EH (cell line): Measurements from ENCODE around the gene TP53BP2.
A peak's percentile ranks its signal among the peaks of the same experiment; 100 is the strongest.
"Not testable (repeated sequence)": the region's sequence is repeated elsewhere in the genome, so short reads cannot be mapped to it uniquely, and the experiment has no call there.

Source experiments
- DNase-seq: peaks from one replicate; pipeline ENCODE4 v3.0.0-alpha.2; 2015; ENCODE audit warnings: low read depth

TP53BP2 gene

DNA sequence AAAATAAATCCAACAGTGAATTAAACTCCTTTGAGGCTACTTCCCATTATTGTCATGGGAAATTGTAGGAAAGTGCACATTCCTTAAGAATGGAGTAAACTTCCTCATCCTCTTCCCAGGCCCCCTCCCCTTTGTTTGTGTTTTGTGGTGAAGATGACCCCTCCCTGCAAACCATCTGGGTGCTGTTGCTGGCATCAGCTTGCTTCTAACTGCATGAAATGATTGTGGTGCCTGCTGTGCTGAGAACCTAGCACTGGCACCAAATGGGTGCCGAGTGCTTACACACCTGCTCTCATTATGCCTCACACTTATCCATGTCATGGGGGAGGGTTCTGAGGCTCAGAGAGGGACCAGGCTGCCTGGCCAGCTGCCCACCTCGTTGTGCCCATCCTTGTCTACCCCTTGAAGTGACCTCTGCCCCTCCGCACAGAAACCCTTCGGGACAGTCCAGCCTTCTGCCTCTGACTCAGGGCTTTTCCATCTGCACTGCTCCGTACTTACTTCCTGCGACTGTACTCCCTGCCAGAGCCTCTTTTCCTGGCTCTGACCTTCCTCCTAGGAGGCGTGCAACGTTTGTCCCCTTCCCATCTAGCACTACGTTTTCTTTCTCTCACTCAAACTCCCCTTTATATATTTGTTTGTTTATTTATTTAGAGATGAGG, 102.8 kb downstream of the TP53BP2 start:
- peak; percentile 31 for DNase-seq

DNA sequence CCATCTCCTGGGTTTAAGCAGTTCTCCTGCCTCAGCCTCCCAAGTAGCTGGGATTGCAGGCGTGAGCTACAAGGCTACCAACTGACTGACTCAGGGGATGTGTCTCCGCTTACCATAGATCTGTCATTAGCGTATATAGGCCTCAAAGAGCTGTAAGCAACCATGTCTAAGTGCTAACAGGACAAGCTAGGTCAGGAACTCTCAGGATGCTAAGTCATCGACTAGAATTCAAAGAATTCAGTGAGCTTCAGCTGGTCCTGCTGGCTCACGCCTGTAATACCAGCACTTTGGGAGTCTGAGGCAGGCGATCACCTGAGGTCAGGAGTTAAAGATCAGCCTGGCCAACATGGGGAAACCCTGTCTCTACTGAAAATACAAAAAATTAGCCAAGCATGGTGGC, 103.9 kb downstream of the TP53BP2 start:
- DNase-seq = peak; percentile 84

DNA sequence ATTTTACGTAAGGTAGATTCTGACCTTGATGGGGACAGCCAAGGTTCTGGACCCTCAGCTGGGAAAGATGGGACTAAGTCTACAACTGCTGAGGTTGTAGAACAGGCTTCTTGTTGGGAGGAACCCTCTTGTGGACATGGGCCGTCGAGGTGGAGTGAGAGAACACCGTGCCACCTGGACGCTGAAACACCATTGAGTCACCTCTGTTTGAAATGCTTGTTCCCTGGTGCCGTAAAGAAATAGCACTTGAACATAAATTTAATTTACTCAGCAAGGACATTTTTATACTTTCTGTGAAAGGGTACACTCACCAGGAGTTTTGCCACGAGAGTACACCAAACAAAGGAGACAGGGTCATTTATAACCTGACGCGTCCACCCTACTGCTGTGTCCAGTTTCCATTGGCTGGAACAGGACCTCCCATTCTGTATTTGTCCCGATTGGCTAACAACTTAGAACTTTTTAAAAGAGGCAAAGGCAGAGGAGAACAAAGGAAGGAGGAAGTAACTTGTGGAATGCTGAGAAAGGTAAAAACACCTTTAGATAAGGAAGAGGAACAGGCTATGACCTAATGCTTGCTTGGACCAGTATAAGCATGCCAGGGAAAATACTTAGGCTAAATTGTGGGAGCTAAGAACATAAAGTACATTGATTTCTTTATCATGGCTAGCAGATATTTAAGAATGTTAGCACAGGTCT, 105.6 kb downstream of the TP53BP2 start:
- DNase-seq = not testable (repeated sequence)

DNA sequence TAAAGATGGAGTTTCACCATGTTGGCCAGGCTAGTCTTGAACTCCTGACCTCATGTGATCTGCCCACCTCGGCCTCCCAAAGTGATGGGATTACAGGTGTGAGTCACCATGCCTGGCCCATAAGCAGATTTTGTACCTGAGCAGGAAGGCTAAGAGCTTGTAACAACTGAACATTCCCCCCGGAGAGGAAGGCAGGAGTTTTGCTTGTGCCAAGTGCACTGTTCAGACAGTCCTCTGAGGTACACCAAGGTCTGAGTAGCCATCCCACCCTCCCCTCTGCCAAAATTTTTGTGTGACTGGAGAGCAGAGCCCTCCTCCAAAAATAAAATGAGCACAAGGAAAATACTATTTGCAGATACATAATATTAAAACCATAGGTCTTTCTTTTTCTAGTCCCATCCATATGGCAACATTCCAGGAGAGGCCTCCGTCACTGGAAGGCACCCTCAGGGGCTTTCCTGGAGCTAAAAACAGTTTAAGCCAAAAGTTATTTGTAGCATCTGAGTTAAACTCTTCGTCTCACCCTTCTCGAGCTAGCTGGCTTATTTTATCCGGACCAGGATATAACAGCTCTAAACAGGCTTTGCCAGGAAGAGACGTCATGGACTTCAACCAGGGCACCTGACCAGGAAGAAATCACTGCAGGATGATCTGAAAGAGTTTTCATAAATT, 106.2 kb downstream of the TP53BP2 start:
- peak; percentile 59 for DNase-seq

DNA sequence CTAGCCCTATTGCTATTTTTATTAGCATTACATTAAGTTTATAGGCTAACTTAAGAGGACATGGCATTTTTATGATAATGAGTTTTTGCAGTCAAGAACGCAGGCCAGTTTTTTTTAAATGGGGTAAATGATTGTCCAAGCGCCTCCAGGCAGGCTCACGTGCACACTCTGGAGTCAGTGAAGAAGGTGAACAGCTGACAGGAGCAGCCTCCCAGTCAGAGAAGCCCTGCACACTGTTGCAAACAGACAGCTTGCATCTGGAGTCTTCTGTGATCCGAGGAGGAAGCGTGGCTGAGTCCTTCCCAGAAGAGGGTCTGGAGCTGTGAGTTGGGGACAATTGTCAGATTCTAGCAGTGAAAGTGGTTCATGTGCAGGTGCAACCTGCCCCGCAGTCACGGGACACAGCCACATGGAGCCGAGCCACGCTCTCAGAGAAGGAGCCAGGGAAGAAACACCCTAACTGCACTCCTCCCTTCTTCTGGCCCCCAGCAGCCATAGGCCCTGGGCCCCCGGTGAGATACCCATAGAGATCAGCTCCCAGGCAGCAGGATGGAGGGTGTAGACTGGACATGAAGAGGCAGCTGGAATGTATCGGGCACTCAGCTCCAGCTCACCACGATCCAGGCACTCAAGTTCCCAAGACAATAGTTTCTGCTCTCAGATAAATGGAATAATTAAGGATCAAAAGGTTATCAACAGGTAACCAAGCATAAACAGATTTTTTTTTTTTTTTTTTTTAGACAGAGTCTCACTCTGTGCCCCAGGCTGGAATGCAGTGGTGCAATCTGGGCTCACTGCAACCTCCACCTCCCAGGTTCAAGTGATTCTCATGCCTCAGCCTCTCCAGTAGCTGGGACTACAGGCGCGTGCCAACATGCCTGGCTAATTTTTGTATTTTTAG, 107.0 kb downstream of the TP53BP2 start:
- peak; percentile 30 for DNase-seq

DNA sequence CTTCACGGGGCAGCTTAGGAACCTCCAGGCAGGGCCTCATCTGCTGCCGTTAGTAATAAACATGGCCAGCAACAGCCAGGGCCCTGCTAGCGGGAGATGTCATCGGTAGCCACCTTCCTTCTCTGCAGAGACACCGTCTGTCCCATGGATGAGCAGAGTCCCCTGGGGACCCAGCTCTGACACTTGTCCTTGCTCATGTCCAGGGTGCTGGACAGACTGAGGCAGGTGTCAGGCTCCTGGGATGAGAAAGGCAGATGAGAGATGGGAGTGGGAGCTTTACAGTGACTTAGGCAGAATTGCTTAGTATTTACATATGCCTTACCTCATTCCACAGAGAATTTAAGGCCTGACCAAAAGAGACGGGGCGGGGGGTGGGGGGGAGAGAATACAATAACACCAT, 108.4 kb downstream of the TP53BP2 start:
- DNase-seq = no peak

DNA sequence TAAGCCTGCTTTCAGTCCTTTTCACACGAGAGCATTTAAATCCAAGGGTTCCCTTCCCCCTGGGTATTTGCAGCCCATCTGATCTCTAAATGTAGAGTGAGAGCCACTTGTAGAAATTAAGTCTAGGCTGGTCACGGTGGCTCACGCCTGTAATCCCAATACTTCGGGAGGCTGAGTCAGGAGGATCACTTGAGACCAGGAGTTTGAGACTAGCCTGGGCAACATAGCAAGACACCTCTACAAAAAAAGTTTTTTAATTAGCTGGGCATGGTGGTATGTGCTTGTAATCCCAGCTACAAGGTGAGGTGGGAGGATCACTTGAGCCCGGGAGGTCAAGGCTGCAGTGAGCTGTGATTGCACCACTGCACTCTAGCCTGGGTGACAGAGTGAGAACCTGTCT, 109.1 kb downstream of the TP53BP2 start:
- not testable (repeated sequence) for DNase-seq

DNA sequence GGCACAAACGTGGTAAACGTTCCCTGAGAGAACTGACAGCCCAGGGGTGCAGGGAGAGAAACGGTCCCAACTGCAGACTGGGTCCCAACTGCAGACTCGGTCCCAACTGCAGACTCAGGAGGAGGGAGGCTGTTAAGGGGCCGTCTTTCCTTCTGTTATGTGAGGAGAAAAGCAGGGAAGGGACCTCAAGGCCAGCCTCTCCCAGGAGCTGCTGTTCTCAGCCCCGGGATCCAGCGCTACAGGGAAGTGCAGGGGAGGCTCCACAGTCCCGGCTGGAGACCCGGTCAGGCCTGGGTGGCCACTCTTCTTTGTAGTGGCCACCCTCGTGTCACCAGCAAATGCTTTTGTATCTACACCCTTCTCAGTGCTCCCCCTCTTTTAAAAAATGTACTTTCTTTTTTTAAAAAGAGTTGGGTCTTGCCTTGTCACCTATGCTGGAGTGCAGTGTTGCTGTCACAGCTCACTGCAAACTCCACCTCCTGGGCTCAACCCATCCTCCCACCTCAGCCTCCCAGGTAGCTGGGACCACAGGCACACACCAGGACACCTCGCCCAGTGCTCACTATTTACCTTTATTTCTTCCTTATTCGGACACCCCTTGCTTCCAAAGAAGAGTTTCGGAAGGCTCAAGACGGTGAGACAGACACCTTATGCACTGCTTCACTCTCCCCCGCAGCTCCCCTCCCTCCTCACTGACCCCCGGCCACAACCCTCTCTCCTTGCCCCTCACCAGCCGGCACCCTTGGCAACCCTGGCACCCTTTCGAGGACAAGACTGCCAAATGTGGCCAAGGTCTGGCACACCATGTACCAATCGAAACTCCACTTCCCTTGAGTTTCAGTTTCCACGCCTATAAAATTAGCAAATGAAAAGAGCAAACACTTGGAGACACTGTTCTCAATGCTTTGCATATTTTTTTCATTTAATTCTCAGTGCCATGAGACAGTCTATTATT, 111.6 kb downstream of the TP53BP2 start:
- no peak for DNase-seq

DNA sequence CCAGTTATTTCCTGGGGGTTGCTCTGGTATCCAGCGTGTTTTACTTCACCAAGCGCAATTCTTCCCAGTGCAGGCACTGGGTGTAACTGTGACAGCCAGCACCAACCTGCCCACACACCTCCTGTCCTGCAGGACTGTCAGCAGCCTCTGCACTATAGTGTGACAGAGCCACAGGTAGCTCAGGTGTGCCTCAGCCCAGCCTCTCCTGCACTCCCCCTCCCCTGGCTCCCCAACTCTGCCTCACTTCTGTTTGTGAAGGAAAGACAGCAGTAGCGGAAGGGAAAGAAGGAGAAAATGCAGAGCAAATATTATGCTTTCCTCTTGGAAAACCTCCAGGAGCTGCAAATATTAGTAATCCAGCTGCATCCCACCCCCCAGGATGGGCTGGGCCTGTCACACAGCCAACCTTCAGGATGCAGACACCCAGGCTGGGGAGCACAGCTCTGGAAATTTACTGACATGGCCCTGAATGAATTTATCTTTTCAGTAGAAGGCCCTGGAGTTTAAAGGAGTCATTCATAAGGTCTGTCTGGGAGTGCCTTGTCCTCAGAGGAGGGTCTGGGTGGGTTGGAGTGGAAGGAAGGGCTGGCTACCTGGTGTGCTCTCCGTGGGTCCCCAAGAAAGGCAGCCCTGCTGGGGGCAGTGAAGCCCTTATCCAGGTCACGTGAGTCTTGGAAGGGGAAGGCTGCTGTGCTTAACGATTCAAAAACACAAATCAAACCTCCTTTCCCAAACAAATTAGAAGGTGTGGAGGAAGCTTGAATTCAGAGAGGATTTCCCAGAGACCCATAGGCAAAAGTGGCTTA, 112.6 kb downstream of the TP53BP2 start:
- peak; percentile 45 for DNase-seq

DNA sequence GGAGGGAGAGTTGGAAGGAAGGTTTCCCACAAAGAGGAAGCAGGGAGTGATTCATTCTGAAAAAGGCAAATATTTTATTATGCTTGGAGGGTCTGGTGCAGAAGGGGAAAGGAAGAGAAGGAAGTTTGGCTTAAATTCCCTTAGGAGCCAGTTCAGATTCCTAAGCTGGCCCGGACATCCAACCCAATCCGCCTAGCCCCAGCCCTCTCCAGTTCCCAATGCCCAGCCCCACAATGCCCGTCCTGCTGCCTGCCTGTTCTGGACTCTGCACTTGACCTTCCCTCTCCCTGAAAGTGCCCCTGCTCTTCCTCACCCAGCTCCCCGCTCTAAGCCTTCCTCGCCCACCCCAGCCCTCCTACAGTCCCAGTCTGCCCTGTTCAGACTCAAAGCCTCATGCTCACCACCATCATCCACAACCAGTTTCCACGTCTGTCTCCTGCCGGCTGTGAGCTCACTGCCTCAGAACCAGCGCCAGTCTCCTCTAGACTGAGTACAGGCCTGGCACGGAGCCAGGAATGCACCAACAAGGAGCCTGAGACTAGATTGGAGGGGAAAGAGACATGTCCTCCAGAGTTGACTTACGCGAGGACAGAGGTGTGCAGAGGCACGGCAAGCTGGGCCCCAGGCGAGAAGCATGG, 114.5 kb downstream of the TP53BP2 start:
- peak; percentile 63 for DNase-seq

DNA sequence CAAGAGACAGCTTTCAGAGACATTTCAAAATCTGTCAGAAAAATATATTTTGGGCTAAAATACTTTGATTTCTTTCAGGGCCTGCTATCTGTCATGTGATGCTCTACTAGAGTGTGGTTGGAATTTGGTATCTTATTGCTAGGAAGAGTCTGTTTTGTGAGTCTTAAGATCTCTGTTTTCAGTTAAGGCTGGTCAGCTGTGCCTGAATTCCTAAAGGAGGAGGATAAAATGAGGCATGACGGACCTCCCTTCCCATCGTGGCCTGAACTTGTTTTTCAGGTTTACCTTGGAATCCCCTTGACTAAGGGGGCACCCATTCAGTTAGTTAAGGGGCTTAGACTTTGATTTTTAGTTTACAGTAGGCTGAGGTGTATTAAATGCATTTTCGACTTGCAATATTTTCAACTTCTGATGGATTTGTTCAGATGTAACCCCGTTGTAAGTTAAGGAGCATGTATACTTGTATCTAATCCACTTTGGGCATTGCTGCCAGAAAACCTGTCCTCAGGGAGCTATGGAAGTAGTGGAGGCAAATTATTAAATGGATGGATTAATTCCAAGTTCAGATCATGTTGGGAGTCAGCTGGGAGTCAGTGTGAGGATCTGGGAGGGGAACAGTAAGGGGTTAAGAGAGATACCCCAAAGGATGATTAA, 115.1 kb downstream of the TP53BP2 start:
- DNase-seq = peak; percentile 46

DNA sequence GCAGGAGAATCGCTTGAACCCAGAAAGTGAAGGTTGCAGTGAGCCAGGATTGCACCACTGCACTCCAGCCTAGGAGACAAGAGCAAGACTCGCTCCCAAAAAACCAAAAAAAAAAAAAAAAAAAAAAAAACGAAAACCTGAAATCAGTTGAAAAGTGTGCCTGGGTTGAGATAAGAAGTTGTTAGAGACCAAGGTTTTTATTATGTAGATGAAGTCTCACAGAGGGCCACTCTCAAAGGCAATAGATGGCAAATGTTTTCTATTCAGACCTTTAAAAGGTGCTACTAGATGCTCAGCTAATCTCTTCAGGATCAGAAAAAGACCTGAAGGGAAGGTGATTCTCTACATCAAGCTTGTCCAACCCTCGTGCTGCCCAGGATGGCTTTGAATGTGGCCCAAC, 115.8 kb downstream of the TP53BP2 start:
- no peak for DNase-seq
